ENCODE measurements around the gene INF2.

INF2 gene

GRCh38 chr14:104770851-104771272 lies 81.4 kb downstream of the INF2 start:
- DNase-seq (ENCODE audit: low spot score), result no peak

GRCh38 chr14:104771374-104771773 lies 82.0 kb downstream of the INF2 start:
- no peak for DNase-seq (ENCODE audit: low spot score)

Data from SW480 (cell line).